HepG2 (cell line): Measurements from ENCODE around the gene WDFY1. TPM values are rescaled to one million over a fixed set of nuclear protein-coding genes. Genes with fewer than 3 reads are reported as not detected.

Source experiments
- GPN1 ChIP-seq: sonication (generic); formaldehyde crosslinking; IDR thresholded peaks from 2 replicates; pipeline ENCODE4 v1.5.1; 2020; ENCODE audit warnings: missing genetic modification reagents, borderline replicate concordance
- MED8 ChIP-seq: sonication (generic); formaldehyde crosslinking; IDR thresholded peaks from 2 replicates; pipeline ENCODE4 v1.8.1; 2023; ENCODE audit warnings: mild to moderate bottlenecking, missing genetic modification reagents; ENCODE audit not compliant: insufficient replicate concordance
- TCF7 ChIP-seq: sonication (generic); IDR thresholded peaks from 2 replicates; pipeline ENCODE4 v1.6.1; 2016; ENCODE audit warnings: antibody characterized with exemption, low read depth
- ZKSCAN1 ChIP-seq: fragments of 150-350 bp; IDR thresholded peaks from 2 replicates; pipeline ENCODE4 v1.6.1; 2014; ENCODE audit warnings: low read length
- ZNF12 ChIP-seq: sonication (generic); formaldehyde crosslinking; IDR thresholded peaks from 2 replicates; pipeline ENCODE4 v1.5.0; 2020; ENCODE audit warnings: missing genetic modification reagents
- ZNF253 ChIP-seq: sonication (generic); formaldehyde crosslinking; IDR thresholded peaks from 2 replicates; pipeline ENCODE4 v1.8.0; 2022; ENCODE audit warnings: mild to moderate bottlenecking, missing genetic modification reagents, borderline replicate concordance
- ZNF446 ChIP-seq: sonication (generic); formaldehyde crosslinking; IDR thresholded peaks from 2 replicates; pipeline ENCODE4 v1.5.0; 2020; ENCODE audit warnings: mild to moderate bottlenecking, missing genetic modification reagents
- ZNF546 ChIP-seq: sonication (generic); formaldehyde crosslinking; conservative IDR thresholded peaks from 2 replicates; pipeline ENCODE4 v1.8.1; 2023; ENCODE audit warnings: mild to moderate bottlenecking, missing genetic modification reagents
- polyA plus RNA-seq, 8 experiments: library from polyadenylated mRNA; depleted of rRNA in 3 of 8; stranded (reverse) in 7 of 8; unstranded in 1 of 8; fragments of >200 nt; fragmentation: Illumina TruSeq in 4 of 8; extraction: Trizol in 4 of 8; gene quantifications; 2 replicates each; pipeline versions ENCODE4 v1.2.1 to v1.2.3, GENCODE V29; 2011 to 2016; ENCODE audit warnings: low read depth in 4 of 8, missing spikeins in 1 of 8, mixed read lengths in 1 of 8; ENCODE audit not compliant: insufficient read depth in 1 of 8
- total RNA-seq, 5 experiments: library from RNA; depleted of rRNA; stranded (reverse); fragments of >200 nt; fragmentation: Illumina TruSeq; extraction: Trizol; gene quantifications; 2 replicates each; pipeline ENCODE4 v1.2.3, GENCODE V29; 2016; ENCODE audit warnings: low read depth in 1 of 5
- TF ChIP-seq, protein P1 (sequence below): sonication (generic); formaldehyde crosslinking; conservative IDR thresholded peaks from 2 replicates; pipeline ENCODE4 v1.4.0; 2020; ENCODE audit warnings: missing genetic modification reagents
- TF ChIP-seq, protein P2 (sequence below): sonication (generic); formaldehyde crosslinking; IDR thresholded peaks from 2 replicates; pipeline ENCODE4 v1.4.0; 2020; ENCODE audit warnings: missing genetic modification reagents
- TF ChIP-seq, protein P3 (sequence below): sonication (generic); formaldehyde crosslinking; IDR thresholded peaks from 2 replicates; pipeline ENCODE4 v1.5.1; 2020; ENCODE audit warnings: missing genetic modification reagents, mild to moderate bottlenecking, borderline replicate concordance
- TF ChIP-seq, protein P4 (sequence below): sonication (generic); formaldehyde crosslinking; IDR thresholded peaks from 2 replicates; pipeline ENCODE4 v1.9.0; 2022; ENCODE audit warnings: missing genetic modification reagents, mild to moderate bottlenecking, borderline replicate concordance
- TF ChIP-seq, protein P5 (sequence below): IDR thresholded peaks from 2 replicates; pipeline ENCODE4 v1.6.1; 2016

WDFY1 gene
- total and polyA plus RNA-seq, 2 of the 13 experiments (the other 11 are each of a cell fraction or from before 2014, with no cell fraction given), result 77.0 to 78.4 TPM

DNA sequence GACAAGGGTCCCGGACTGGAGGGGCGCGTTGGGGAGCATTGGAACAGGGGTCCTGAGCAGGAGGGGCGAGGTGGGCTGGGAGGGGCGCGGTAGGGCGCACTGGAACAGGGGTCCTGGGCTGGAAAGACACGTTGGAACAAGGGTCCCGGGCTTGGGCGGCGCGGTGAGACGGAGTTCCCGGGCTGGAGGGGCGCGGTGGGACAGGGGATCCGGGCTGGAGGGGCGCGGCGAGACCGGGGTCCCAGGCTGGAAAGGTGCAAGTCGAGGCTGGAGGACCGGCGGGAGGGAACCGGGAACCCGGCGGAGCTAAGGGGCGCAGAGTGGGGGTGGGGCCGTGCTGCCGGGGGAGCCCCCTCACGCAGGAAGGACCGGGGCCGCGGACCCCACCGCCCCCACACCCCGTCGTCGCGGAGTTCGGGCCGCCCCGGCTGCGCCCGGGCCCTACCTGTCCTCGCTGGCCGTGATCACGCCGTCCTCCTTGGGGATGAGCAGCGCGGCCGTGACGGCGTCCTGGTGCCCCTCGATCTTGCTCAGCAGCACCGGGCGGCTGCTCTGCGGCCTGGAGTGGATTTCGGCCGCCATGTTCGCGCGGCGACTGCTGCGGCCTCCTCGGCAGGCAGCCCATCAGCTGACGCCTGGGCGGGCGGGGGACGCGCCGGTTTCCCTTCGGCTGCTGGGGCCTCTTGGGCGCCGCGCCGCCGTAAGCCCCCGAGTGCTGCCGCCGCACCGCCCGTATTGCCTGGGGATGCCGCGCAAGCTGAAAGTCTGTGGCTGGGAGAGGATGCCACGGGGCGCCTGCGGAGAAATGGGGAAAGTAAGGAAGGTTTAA, at the start of gene WDFY1 (continued):
- TF ChIP-seq, protein P1, sequence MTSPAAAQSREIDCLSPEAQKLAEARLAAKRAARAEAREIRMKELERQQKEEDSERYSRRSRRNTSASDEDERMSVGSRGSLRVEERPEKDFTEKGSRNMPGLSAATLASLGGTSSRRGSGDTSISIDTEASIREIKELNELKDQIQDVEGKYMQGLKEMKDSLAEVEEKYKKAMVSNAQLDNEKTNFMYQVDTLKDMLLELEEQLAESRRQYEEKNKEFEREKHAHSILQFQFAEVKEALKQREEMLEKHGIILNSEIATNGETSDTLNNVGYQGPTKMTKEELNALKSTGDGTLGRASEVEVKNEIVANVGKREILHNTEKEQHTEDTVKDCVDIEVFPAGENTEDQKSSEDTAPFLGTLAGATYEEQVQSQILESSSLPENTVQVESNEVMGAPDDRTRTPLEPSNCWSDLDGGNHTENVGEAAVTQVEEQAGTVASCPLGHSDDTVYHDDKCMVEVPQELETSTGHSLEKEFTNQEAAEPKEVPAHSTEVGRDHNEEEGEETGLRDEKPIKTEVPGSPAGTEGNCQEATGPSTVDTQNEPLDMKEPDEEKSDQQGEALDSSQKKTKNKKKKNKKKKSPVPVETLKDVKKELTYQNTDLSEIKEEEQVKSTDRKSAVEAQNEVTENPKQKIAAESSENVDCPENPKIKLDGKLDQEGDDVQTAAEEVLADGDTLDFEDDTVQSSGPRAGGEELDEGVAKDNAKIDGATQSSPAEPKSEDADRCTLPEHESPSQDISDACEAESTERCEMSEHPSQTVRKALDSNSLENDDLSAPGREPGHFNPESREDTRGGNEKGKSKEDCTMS (CRISPR knock-in tag), result peak; percentile 77; the same call in 1 of the 2 replicates
- TF ChIP-seq ZNF546, result no peak; the same call in 1 of the 2 replicates
- TF ChIP-seq, protein P2, sequence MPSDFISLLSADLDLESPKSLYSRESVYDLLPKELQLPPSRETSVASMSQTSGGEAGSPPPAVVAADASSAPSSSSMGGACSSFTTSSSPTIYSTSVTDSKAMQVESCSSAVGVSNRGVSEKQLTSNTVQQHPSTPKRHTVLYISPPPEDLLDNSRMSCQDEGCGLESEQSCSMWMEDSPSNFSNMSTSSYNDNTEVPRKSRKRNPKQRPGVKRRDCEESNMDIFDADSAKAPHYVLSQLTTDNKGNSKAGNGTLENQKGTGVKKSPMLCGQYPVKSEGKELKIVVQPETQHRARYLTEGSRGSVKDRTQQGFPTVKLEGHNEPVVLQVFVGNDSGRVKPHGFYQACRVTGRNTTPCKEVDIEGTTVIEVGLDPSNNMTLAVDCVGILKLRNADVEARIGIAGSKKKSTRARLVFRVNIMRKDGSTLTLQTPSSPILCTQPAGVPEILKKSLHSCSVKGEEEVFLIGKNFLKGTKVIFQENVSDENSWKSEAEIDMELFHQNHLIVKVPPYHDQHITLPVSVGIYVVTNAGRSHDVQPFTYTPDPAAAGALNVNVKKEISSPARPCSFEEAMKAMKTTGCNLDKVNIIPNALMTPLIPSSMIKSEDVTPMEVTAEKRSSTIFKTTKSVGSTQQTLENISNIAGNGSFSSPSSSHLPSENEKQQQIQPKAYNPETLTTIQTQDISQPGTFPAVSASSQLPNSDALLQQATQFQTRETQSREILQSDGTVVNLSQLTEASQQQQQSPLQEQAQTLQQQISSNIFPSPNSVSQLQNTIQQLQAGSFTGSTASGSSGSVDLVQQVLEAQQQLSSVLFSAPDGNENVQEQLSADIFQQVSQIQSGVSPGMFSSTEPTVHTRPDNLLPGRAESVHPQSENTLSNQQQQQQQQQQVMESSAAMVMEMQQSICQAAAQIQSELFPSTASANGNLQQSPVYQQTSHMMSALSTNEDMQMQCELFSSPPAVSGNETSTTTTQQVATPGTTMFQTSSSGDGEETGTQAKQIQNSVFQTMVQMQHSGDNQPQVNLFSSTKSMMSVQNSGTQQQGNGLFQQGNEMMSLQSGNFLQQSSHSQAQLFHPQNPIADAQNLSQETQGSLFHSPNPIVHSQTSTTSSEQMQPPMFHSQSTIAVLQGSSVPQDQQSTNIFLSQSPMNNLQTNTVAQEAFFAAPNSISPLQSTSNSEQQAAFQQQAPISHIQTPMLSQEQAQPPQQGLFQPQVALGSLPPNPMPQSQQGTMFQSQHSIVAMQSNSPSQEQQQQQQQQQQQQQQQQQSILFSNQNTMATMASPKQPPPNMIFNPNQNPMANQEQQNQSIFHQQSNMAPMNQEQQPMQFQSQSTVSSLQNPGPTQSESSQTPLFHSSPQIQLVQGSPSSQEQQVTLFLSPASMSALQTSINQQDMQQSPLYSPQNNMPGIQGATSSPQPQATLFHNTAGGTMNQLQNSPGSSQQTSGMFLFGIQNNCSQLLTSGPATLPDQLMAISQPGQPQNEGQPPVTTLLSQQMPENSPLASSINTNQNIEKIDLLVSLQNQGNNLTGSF (CRISPR knock-in tag), result no peak; the same call in none of the 2 replicates
- TF ChIP-seq, protein P3, sequence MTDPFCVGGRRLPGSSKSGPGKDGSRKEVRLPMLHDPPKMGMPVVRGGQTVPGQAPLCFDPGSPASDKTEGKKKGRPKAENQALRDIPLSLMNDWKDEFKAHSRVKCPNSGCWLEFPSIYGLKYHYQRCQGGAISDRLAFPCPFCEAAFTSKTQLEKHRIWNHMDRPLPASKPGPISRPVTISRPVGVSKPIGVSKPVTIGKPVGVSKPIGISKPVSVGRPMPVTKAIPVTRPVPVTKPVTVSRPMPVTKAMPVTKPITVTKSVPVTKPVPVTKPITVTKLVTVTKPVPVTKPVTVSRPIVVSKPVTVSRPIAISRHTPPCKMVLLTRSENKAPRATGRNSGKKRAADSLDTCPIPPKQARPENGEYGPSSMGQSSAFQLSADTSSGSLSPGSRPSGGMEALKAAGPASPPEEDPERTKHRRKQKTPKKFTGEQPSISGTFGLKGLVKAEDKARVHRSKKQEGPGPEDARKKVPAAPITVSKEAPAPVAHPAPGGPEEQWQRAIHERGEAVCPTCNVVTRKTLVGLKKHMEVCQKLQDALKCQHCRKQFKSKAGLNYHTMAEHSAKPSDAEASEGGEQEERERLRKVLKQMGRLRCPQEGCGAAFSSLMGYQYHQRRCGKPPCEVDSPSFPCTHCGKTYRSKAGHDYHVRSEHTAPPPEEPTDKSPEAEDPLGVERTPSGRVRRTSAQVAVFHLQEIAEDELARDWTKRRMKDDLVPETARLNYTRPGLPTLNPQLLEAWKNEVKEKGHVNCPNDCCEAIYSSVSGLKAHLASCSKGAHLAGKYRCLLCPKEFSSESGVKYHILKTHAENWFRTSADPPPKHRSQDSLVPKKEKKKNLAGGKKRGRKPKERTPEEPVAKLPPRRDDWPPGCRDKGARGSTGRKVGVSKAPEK (CRISPR knock-in tag), result 0 out of 2 replicates have a peak, but pooled peaks have one; percentile 54
- no peak for TF ChIP-seq TCF7
- TF ChIP-seq ZNF12 (CRISPR knock-in tag), result peak; percentile 59; the same call in 1 of the 2 replicates
- TF ChIP-seq ZNF446 (CRISPR knock-in tag), result peak; percentile 98; the same call in 1 of the 2 replicates
- peak; percentile 62; the same call in 1 of the 2 replicates for TF ChIP-seq ZKSCAN1
- no peak for TF ChIP-seq GPN1 (CRISPR knock-in tag)
- no peak for TF ChIP-seq ZNF253
- peak; percentile 85 for TF ChIP-seq MED8 (CRISPR knock-in tag)
- TF ChIP-seq, protein P4, sequence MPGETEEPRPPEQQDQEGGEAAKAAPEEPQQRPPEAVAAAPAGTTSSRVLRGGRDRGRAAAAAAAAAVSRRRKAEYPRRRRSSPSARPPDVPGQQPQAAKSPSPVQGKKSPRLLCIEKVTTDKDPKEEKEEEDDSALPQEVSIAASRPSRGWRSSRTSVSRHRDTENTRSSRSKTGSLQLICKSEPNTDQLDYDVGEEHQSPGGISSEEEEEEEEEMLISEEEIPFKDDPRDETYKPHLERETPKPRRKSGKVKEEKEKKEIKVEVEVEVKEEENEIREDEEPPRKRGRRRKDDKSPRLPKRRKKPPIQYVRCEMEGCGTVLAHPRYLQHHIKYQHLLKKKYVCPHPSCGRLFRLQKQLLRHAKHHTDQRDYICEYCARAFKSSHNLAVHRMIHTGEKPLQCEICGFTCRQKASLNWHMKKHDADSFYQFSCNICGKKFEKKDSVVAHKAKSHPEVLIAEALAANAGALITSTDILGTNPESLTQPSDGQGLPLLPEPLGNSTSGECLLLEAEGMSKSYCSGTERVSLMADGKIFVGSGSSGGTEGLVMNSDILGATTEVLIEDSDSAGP (CRISPR knock-in tag), result peak; percentile 95
- TF ChIP-seq, protein P5, sequence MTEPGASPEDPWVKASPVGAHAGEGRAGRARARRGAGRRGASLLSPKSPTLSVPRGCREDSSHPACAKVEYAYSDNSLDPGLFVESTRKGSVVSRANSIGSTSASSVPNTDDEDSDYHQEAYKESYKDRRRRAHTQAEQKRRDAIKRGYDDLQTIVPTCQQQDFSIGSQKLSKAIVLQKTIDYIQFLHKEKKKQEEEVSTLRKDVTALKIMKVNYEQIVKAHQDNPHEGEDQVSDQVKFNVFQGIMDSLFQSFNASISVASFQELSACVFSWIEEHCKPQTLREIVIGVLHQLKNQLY, result peak; percentile 81; the same call in 1 of the 2 replicates
